ENCODE results near the gene ATXN10. TPM values are rescaled to one million over a fixed set of nuclear protein-coding genes. Genes with fewer than 3 reads are reported as not detected.

The ATXN10 gene
- total RNA-seq, 1 experiment from 2014 or later, result 135 TPM

DNA sequence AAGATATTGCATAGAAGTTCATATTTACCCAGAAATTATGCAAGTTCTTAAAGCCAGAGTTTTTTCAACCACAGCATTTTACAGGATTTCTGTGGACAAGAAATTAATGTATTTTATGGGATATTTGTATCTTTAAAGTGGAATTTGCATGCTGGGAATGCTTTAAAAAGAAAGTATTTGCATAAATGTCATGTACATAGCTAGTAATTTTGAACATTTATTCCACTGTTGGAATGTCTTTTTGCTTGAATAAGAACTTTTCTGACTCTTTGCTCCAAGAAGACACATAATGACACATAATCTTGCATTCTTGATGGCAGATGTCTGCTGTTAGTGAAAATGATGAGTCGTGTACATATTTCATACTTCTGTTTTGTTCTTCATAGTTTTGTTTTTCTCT is 66.6 kb downstream of the ATXN10 start:
- CTCF ChIA-PET, result no interaction called here
- POLR2A ChIA-PET, result no interaction called here
- H3K36me3 ChIP-seq (ENCODE audit: control insufficient read depth in 1 of 2, insufficient read depth in 2 of 2, low read length in 2 of 2), result peaks cover 19 to 27% of the 10 kb centered on the region in 2 experiments
- no peak overlapping the region for H3K4me3 ChIP-seq (replicated peaks in 1 of 2; ENCODE audit: low read depth in 1 of 2, low read length in 2 of 2)
- RAD21 ChIA-PET (ENCODE audit: low non-redundant PET in 1 of 2, low total read pairs in 2 of 2, uncharacterized antibody in 2 of 2, unreplicated experiment in 2 of 2), result no interaction called here
- H3K4me1 ChIP-seq (ENCODE audit: control insufficient read depth in 1 of 2, insufficient read depth in 2 of 2, low read length in 2 of 2), result no peaks in the 10 kb centered on the region
- no TSS peak for BruUV-seq (replicated peaks)
- TF ChIP-seq SIN3A (IDR thresholded peaks at IDR 0.05; ENCODE audit: low read depth) (no peak), SP1 (IDR thresholded peaks at IDR 0.05; ENCODE audit: low read depth) (no peak), RAD21 (IDR thresholded peaks at IDR 0.05; ENCODE audit: low read depth) (no peak)
- TF ChIP-seq, protein P1, sequence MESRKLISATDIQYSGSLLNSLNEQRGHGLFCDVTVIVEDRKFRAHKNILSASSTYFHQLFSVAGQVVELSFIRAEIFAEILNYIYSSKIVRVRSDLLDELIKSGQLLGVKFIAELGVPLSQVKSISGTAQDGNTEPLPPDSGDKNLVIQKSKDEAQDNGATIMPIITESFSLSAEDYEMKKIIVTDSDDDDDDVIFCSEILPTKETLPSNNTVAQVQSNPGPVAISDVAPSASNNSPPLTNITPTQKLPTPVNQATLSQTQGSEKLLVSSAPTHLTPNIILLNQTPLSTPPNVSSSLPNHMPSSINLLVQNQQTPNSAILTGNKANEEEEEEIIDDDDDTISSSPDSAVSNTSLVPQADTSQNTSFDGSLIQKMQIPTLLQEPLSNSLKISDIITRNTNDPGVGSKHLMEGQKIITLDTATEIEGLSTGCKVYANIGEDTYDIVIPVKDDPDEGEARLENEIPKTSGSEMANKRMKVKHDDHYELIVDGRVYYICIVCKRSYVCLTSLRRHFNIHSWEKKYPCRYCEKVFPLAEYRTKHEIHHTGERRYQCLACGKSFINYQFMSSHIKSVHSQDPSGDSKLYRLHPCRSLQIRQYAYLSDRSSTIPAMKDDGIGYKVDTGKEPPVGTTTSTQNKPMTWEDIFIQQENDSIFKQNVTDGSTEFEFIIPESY (IDR thresholded peaks at IDR 0.05; ENCODE audit: extremely low read depth, insufficient replicate concordance, low read length), result no peak
- TF ChIP-seq, protein P2, sequence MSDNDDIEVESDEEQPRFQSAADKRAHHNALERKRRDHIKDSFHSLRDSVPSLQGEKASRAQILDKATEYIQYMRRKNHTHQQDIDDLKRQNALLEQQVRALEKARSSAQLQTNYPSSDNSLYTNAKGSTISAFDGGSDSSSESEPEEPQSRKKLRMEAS (IDR thresholded peaks at IDR 0.05), result no peak
- TF ChIP-seq, protein P3, sequence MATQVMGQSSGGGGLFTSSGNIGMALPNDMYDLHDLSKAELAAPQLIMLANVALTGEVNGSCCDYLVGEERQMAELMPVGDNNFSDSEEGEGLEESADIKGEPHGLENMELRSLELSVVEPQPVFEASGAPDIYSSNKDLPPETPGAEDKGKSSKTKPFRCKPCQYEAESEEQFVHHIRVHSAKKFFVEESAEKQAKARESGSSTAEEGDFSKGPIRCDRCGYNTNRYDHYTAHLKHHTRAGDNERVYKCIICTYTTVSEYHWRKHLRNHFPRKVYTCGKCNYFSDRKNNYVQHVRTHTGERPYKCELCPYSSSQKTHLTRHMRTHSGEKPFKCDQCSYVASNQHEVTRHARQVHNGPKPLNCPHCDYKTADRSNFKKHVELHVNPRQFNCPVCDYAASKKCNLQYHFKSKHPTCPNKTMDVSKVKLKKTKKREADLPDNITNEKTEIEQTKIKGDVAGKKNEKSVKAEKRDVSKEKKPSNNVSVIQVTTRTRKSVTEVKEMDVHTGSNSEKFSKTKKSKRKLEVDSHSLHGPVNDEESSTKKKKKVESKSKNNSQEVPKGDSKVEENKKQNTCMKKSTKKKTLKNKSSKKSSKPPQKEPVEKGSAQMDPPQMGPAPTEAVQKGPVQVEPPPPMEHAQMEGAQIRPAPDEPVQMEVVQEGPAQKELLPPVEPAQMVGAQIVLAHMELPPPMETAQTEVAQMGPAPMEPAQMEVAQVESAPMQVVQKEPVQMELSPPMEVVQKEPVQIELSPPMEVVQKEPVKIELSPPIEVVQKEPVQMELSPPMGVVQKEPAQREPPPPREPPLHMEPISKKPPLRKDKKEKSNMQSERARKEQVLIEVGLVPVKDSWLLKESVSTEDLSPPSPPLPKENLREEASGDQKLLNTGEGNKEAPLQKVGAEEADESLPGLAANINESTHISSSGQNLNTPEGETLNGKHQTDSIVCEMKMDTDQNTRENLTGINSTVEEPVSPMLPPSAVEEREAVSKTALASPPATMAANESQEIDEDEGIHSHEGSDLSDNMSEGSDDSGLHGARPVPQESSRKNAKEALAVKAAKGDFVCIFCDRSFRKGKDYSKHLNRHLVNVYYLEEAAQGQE (IDR thresholded peaks at IDR 0.05; ENCODE audit: low read depth), result no peak
- no peak for ATAC-seq
- no peaks in the 10 kb centered on the region for H3K9me3 ChIP-seq (ENCODE audit: control insufficient read depth in 1 of 2, insufficient read depth in 1 of 2, low read depth in 1 of 2, low read length in 2 of 2)
- no peak for DNase-seq (ENCODE audit: low read depth, low spot score)
- H3K9me2 ChIP-seq (ENCODE audit: insufficient read depth), result no peaks in the 10 kb centered on the region
- intact Hi-C loops (cut with micrococcal nuclease), result no loop called here
- H3K27me3 ChIP-seq (ENCODE audit: insufficient read depth, low read length), result no peaks in the 10 kb centered on the region
- no peak overlapping the region for H3K4me2 ChIP-seq (ENCODE audit: low read length)
- H3K79me2 ChIP-seq (ENCODE audit: insufficient read depth, low read length), result no peaks in the 10 kb centered on the region; the same call in none of the 2 replicates
- no peak overlapping the region for H2AFZ ChIP-seq (ENCODE audit: low read depth, low read length, poor library complexity, severe bottlenecking)
- H4K20me1 ChIP-seq (ENCODE audit: insufficient read depth), result no peaks in the 10 kb centered on the region
- H3K9ac ChIP-seq (ENCODE audit: low read length), result no peak overlapping the region
- H3K27ac ChIP-seq (ENCODE audit: low read depth, low read length), result no peak overlapping the region
